Memory B cell (primary cell): ENCODE data around the gene LGI4.
"Not testable (repeated sequence)": the region's sequence is repeated elsewhere in the genome, so short reads cannot be mapped to it uniquely, and the experiment has no call there.

Experiments
- ATAC-seq: fragments of 150-1000 bp; cut with Tn5 transposase; 2 replicates; pipeline ENCODE4 v1.10.0; 2021; ENCODE audit warnings: low read depth, mild to moderate bottlenecking, moderate library complexity
- DNase-seq, 2 donors: peaks; one replicate each; pipeline ENCODE4 v3.0.0; 2022; ENCODE audit warnings: low spot score in 2 of 2
- H3K27ac Mint-ChIP-seq: one replicate; pipeline ENCODE4 v1.8.0; 2022; ENCODE audit warnings: mild to moderate bottlenecking, moderate library complexity, mixed read lengths
- H3K27me3 Mint-ChIP-seq: one replicate; pipeline ENCODE4 v1.8.0; 2022; ENCODE audit warnings: mixed read lengths
- H3K36me3 Mint-ChIP-seq: one replicate; pipeline ENCODE4 v1.8.0; 2022; ENCODE audit warnings: mild to moderate bottlenecking, mixed read lengths
- H3K4me1 Mint-ChIP-seq: one replicate; pipeline ENCODE4 v1.8.0; 2022; ENCODE audit warnings: mixed read lengths
- H3K4me3 Mint-ChIP-seq: one replicate; pipeline ENCODE4 v1.8.0; 2022; ENCODE audit warnings: mild to moderate bottlenecking, moderate library complexity, mixed read lengths
- H3K9me3 Mint-ChIP-seq: one replicate; pipeline ENCODE4 v1.8.0; 2022; ENCODE audit warnings: mixed read lengths

Gene LGI4

GRCh38 chr19:35104361-35104760 lies 30.5 kb downstream of the LGI4 start:
- no peaks in the 10 kb centered on the region for H3K27me3 Mint-ChIP-seq
- no peak overlapping the region for H3K4me3 Mint-ChIP-seq
- no peaks in the 10 kb centered on the region for H3K9me3 Mint-ChIP-seq
- no peaks in the 10 kb centered on the region for H3K36me3 Mint-ChIP-seq
- no peak overlapping the region for H3K27ac Mint-ChIP-seq
- DNase-seq: no peak
- no peaks in the 10 kb centered on the region for H3K4me1 Mint-ChIP-seq
- ATAC-seq: no peak

GRCh38 chr19:35103614-35104013 lies 31.2 kb downstream of the LGI4 start:
- H3K27ac Mint-ChIP-seq, H3K27me3 Mint-ChIP-seq, H3K9me3 Mint-ChIP-seq, ATAC-seq, H3K4me3 Mint-ChIP-seq, H3K4me1 Mint-ChIP-seq, H3K36me3 Mint-ChIP-seq, DNase-seq: not testable (repeated sequence)

GRCh38 chr19:35101949-35102348 lies 32.9 kb downstream of the LGI4 start:
- H3K4me3 Mint-ChIP-seq, H3K27me3 Mint-ChIP-seq, H3K9me3 Mint-ChIP-seq, H3K4me1 Mint-ChIP-seq, DNase-seq, H3K36me3 Mint-ChIP-seq, H3K27ac Mint-ChIP-seq, ATAC-seq: not testable (repeated sequence)

- ATAC-seq (no peak), DNase-seq (no peak)
- H3K4me3 Mint-ChIP-seq: no peak overlapping the region
- H3K9me3 Mint-ChIP-seq: no peaks in the 10 kb centered on the region
- no peak overlapping the region for H3K27ac Mint-ChIP-seq
- no peaks in the 10 kb centered on the region for H3K27me3 Mint-ChIP-seq
- no peaks in the 10 kb centered on the region for H3K36me3 Mint-ChIP-seq
- no peaks in the 10 kb centered on the region for H3K4me1 Mint-ChIP-seq
Measured at GRCh38 chr19:35100588-35101533, 34.0 kb downstream of the LGI4 start.

GRCh38 chr19:35099897-35100275 lies 35.0 kb downstream of the LGI4 start:
- DNase-seq (no peak), ATAC-seq (no peak)
- Mint-ChIP-seq H3K4me1 (no peaks in the 10 kb centered on the region), H3K9me3 (no peaks in the 10 kb centered on the region), H3K36me3 (no peaks in the 10 kb centered on the region), H3K27me3 (no peaks in the 10 kb centered on the region), H3K4me3 (no peak overlapping the region), H3K27ac (no peak overlapping the region)

- DNase-seq (no peak), ATAC-seq (no peak)
- peaks cover under 1% of the 10 kb centered on the region for H3K27me3 Mint-ChIP-seq
- no peaks in the 10 kb centered on the region for H3K9me3 Mint-ChIP-seq
- no peaks in the 10 kb centered on the region for H3K36me3 Mint-ChIP-seq
- H3K27ac Mint-ChIP-seq: no peak overlapping the region
- no peak overlapping the region for H3K4me3 Mint-ChIP-seq
- H3K4me1 Mint-ChIP-seq: no peaks in the 10 kb centered on the region
Measured at GRCh38 chr19:35099155-35099896, 35.5 kb downstream of the LGI4 start.

- H3K27me3 Mint-ChIP-seq: peaks cover 3% of the 10 kb centered on the region
- no peak overlapping the region for H3K27ac Mint-ChIP-seq
- H3K36me3 Mint-ChIP-seq: no peaks in the 10 kb centered on the region
- DNase-seq (no peak), ATAC-seq (no peak)
- no peaks in the 10 kb centered on the region for H3K4me1 Mint-ChIP-seq
- no peak overlapping the region for H3K4me3 Mint-ChIP-seq
- H3K9me3 Mint-ChIP-seq: no peaks in the 10 kb centered on the region
Measured at GRCh38 chr19:35098413-35099049, 36.3 kb downstream of the LGI4 start.

GRCh38 chr19:35095667-35096368 lies 39.0 kb downstream of the LGI4 start:
- no peak for ATAC-seq
- peaks cover 3% of the 10 kb centered on the region for H3K27me3 Mint-ChIP-seq
- H3K4me3 Mint-ChIP-seq: no peak overlapping the region
- no peak overlapping the region for H3K27ac Mint-ChIP-seq
- DNase-seq: no peak
- H3K4me1 Mint-ChIP-seq: no peaks in the 10 kb centered on the region
- H3K9me3 Mint-ChIP-seq: no peaks in the 10 kb centered on the region
- no peaks in the 10 kb centered on the region for H3K36me3 Mint-ChIP-seq

GRCh38 chr19:35094656-35095055 lies 40.2 kb downstream of the LGI4 start:
- no peak overlapping the region for H3K4me3 Mint-ChIP-seq
- H3K4me1 Mint-ChIP-seq: no peaks in the 10 kb centered on the region
- ATAC-seq (no peak), DNase-seq (no peak)
- H3K27me3 Mint-ChIP-seq: peaks cover 3% of the 10 kb centered on the region
- H3K36me3 Mint-ChIP-seq: no peaks in the 10 kb centered on the region
- no peaks in the 10 kb centered on the region for H3K9me3 Mint-ChIP-seq
- H3K27ac Mint-ChIP-seq: no peak overlapping the region

- no peak overlapping the region for H3K27ac Mint-ChIP-seq
- no peaks in the 10 kb centered on the region for H3K4me1 Mint-ChIP-seq
- no peak overlapping the region for H3K4me3 Mint-ChIP-seq
- H3K27me3 Mint-ChIP-seq: peaks cover 3% of the 10 kb centered on the region
- no peaks in the 10 kb centered on the region for H3K36me3 Mint-ChIP-seq
- ATAC-seq: no peak
- no peak for DNase-seq
- H3K9me3 Mint-ChIP-seq: no peaks in the 10 kb centered on the region
Measured at GRCh38 chr19:35093941-35094647, 40.8 kb downstream of the LGI4 start.

GRCh38 chr19:35093430-35093829 lies 41.4 kb downstream of the LGI4 start:
- peaks cover 3% of the 10 kb centered on the region for H3K27me3 Mint-ChIP-seq
- no peaks in the 10 kb centered on the region for H3K4me1 Mint-ChIP-seq
- no peaks in the 10 kb centered on the region for H3K9me3 Mint-ChIP-seq
- DNase-seq (no peak), ATAC-seq (no peak)
- no peaks in the 10 kb centered on the region for H3K36me3 Mint-ChIP-seq
- no peak overlapping the region for H3K4me3 Mint-ChIP-seq
- H3K27ac Mint-ChIP-seq: no peak overlapping the region

GRCh38 chr19:35090506-35091214 lies 44.2 kb downstream of the LGI4 start:
- no peaks in the 10 kb centered on the region for H3K9me3 Mint-ChIP-seq
- peak; percentile 67 for ATAC-seq

GRCh38 chr19:35090160-35090505 lies 44.7 kb downstream of the LGI4 start:
- H3K4me3 Mint-ChIP-seq: no peak overlapping the region
- no peaks in the 10 kb centered on the region for H3K36me3 Mint-ChIP-seq
- ATAC-seq (no peak), DNase-seq (no peak)
- H3K4me1 Mint-ChIP-seq: peaks cover 23% of the 10 kb centered on the region
- H3K27me3 Mint-ChIP-seq: peaks cover 3% of the 10 kb centered on the region
- no peaks in the 10 kb centered on the region for H3K9me3 Mint-ChIP-seq
- no peak overlapping the region for H3K27ac Mint-ChIP-seq

More at GRCh38 chr19:35090506-35091214, 44.2 kb downstream of the LGI4 start:
- Mint-ChIP-seq H3K27ac (no peak overlapping the region), H3K4me3 (no peak overlapping the region), H3K36me3 (no peaks in the 10 kb centered on the region), H3K27me3 (peaks cover 3% of the 10 kb centered on the region), H3K4me1 (peaks cover 20% of the 10 kb centered on the region)
- peak; percentile 43 to 55 for DNase-seq
